ENCODE results near the gene LCN12.

The LCN12 gene

GRCh38 chr9:136952321-136952850 is 313 bp downstream of the LCN12 start:
- TF ChIP-seq, protein P1, sequence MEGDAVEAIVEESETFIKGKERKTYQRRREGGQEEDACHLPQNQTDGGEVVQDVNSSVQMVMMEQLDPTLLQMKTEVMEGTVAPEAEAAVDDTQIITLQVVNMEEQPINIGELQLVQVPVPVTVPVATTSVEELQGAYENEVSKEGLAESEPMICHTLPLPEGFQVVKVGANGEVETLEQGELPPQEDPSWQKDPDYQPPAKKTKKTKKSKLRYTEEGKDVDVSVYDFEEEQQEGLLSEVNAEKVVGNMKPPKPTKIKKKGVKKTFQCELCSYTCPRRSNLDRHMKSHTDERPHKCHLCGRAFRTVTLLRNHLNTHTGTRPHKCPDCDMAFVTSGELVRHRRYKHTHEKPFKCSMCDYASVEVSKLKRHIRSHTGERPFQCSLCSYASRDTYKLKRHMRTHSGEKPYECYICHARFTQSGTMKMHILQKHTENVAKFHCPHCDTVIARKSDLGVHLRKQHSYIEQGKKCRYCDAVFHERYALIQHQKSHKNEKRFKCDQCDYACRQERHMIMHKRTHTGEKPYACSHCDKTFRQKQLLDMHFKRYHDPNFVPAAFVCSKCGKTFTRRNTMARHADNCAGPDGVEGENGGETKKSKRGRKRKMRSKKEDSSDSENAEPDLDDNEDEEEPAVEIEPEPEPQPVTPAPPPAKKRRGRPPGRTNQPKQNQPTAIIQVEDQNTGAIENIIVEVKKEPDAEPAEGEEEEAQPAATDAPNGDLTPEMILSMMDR (IDR thresholded peaks at IDR 0.05; ENCODE audit: borderline replicate concordance, insufficient read depth, low read depth, low read length) = no peak
- H3K4me3 ChIP-seq (ENCODE audit: low read depth, low read length) = no peak overlapping the region

- H3K4me3 ChIP-seq (ENCODE audit: low read depth, low read length) = no peak overlapping the region
- TF ChIP-seq, protein P1 (IDR thresholded peaks at IDR 0.05; ENCODE audit: borderline replicate concordance, insufficient read depth, low read depth, low read length) = no peak
Measured at GRCh38 chr9:136952876-136953770, 1.1 kb downstream of the LCN12 start.

- H3K4me3 ChIP-seq (ENCODE audit: low read depth, low read length) = no peak overlapping the region
- TF ChIP-seq, protein P1 (IDR thresholded peaks at IDR 0.05; ENCODE audit: borderline replicate concordance, insufficient read depth, low read depth, low read length) = no peak
Measured at GRCh38 chr9:136953771-136954269, 1.7 kb downstream of the LCN12 start.

GRCh38 chr9:136954270-136955083 is 2.4 kb downstream of the LCN12 start:
- no peak overlapping the region for H3K4me3 ChIP-seq (ENCODE audit: low read depth, low read length)
- TF ChIP-seq, protein P1 (IDR thresholded peaks at IDR 0.05; ENCODE audit: borderline replicate concordance, insufficient read depth, low read depth, low read length) = no peak

- H3K4me3 ChIP-seq (ENCODE audit: low read depth, low read length) = no peak overlapping the region
- TF ChIP-seq, protein P1 (IDR thresholded peaks at IDR 0.05; ENCODE audit: borderline replicate concordance, insufficient read depth, low read depth, low read length) = no peak
Measured at GRCh38 chr9:136955202-136955942, 3.3 kb downstream of the LCN12 start.

DNA sequence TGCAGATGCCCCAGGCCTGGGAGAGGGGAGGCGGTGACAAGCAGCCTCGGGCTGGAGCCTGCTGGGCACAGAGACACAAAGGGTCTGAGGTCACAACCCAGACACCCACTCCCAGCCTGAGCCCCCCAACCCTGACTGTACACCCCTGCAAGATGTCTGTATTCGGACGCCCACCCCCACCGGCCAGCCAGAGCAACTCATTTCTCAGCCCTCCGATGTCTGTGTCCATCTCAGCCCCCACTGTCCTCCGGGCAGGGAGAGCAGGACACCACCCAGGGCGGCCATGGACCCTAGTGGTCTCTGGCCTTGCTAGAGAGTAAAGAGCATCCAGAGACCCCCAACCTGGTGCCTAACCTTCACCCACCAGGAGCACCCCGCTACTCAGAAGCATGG is 3.9 kb downstream of the LCN12 start:
- TF ChIP-seq, protein P1 (IDR thresholded peaks at IDR 0.05; ENCODE audit: borderline replicate concordance, insufficient read depth, low read depth, low read length) = no peak
- H3K4me3 ChIP-seq (ENCODE audit: low read depth, low read length) = no peak overlapping the region

Data from GM12875 (cell line).